NCI-H146 treated with DMSO at 0.1 percent for 48 hours (cell line): ENCODE results near the gene A4GNT.
A peak's percentile ranks its signal among the peaks of the same experiment; 100 is the strongest.
"Not testable (repeated sequence)": the region's sequence is repeated elsewhere in the genome, so short reads cannot be mapped to it uniquely, and the experiment has no call there.

Source experiments
- DNase-seq: peaks from one replicate; lab custom pipeline; 2025; ENCODE audit not compliant: unreplicated experiment; lab: John Stamatoyannopoulos, UW

Gene A4GNT

DNA sequence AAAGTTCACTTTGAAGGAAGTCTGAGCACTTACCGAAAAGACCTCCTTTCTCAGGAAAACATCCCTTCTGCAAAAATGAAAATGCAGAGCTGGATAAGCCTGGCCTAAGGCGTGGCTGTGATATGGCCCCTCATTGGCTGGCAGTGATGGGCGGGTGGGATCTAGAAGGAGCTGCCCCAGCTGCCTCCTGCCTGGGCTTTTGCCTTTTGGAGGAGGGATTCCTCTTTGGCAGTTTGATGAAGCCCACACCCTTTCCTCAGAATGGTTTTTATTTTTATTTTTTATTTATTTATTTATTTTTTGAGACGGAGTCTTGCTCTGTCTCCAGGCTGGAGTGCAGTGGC lies 12.8 kb downstream of the A4GNT start:
- no peak for DNase-seq

DNA sequence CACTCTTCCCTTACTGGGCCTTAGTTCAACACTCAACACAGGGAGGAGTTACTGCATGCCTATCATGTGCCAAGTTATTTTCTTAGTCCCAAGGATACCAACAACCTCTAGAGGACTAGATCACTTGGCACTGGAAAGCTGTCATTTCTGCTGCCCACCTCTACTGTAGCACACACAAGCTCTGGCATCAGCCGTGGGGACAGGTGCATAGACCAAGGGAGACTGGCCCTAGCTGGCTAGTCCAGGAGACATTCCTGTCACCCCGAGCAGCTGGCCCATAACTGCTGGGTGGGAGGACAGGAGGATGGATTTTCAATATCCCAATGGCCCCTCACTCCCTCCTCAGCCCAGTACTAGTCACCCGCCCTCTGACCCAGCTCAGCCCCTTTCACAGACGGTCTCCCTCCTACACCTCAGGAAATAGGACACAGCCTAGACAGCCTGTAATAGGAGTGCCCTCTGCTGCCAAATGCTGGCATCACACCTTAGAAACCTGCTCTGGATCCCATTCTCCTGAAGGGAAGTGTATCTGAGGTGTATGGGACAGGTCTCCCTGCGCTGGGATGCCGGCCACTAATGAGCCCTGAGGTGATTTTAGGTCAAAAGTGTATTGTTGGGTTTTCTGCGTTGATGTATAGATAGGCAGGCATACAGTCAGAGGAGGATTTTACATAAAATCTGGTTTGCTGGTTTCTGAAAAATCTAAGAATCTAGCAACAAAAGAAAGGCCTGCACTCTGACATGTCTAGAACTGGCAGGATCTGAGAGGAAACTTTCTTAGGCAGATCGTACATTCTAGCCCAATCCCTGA lies 13.4 kb downstream of the A4GNT start:
- DNase-seq = peak; percentile 76

DNA sequence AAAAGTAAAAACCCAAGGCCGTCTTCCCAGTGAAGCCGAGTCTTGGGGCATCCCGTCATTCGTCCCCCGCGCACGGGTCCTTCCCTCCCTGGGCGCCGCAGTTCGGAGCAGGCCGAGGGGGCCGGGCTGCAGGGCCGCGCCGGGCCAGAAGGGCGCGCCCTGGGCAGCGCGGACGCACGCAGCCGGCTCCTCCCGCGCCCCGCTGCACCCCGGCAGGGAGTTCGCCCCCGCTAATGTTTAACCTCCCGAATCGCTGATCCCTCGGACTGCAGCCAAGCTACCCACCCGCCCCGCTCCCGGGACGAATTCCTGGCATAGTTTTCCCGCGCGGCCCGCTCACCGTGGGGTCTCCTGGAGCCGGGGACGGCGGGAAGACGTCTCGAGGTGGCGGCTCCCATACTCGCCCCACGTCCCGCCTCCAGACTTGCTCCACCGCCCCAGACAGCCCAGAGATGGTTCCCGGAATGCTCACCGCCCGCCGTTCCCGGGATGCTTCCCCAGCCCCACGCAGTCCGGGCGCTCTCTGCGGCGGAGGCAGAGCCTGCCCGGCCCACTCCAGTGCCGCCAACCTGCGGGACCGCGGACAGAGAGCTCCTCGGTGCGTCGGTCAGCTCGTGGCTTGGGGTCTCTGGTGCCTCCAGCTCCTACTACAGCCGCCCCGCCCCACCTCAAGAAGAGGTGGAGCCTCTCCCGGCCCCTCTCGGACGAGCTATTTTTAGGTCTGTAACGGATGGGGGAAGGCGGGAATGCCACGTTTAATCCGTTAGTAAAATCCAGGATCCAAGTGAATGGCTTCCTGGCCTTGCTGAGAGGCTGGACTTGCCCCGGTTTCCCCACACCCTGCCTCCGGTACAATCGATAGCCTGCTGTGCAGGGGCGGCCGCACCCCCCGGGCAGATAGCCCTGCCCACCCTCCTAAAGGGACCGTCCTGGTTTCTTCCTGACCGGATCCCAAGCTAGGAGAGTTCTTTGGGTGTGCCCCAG lies 16.9 kb downstream of the A4GNT start, which contains the start of gene DZIP1L:
Gene DZIP1L, minus strand, starts transcription at position 621 of the 984 bp plus-strand sequence. CDS start 11,637 bp downstream, outside the sequence.
- peak; percentile 70 for DNase-seq

DNA sequence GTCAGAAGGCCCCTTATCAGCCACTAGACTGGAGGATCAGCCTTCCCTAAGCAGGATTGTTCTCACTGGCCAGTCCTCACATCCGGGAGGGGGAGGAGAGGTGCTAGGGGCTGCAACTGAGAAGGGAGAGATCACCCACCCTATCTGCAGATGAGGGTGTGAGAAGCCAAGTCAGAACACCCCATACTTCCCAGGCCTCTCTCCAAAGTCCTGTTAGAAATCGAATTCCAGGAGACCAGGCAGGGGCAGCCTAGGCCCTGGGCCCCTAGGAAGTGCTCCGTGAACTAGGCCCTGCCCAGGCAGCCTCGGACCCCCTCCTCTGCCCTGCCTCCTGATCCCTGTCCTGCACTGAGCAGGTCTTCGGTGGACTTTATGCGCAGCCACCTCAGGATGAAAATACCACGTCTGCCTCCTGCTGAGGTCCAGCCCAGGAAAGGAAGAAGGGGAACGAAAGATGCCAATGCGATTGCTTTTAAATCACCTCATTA lies 17.7 kb downstream of the A4GNT start:
- DNase-seq = no peak

DNA sequence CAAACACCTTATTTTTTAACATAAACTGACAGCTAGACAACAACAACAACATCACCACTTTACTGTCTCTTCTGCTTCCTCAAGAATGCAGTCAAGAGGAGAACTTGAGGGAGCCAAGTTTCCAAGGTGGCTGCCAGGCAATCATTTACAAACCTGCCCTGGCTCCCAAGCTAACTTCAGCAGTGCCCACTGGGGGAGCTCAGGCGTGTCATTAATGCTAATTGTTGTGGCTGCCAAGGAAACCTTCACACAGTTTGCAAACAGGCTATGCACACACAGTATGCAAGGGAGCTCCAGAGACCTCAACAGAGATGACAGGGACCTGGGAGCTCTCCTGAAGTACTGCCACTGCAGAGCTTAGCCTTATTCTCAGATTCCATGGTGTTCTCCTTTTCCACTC lies 18.9 kb downstream of the A4GNT start:
- peak; percentile 79 for DNase-seq

DNA sequence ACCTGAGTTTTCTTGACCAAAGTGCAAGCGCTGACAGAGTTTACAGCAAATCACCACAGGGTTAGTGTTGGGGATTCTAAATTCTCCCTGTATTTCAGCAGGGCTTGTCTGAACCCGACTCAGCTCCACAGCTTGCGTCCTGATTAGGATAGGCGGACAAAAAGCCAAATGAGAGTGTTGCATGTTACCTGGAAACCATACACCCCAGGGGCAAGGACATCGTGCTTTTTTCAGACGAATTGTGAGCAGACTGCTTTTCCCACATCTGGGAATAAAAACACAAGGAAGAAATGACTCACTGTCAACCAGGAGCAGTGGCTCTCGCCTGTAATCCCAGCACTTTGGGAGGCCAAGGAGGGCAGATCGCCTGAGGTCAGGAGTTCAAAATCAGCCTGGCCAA lies 19.8 kb downstream of the A4GNT start:
- DNase-seq = no peak

DNA sequence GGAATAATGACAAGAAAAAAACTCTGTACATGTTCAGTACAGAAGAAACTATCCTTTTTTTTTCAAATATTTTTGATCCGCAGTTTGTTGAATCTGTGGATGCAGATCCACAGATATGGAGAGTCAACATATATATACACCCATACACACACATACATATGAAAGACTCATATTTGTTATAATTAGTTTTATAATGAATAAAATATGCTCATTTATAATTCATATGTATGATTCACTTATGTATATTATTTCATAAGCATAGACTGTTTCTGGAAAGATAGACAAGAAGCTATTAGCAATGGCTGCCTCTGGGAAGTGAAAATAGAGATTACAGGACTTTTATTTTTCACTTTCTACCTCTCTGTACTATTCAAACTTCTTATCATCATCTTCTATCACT lies 26.6 kb downstream of the A4GNT start:
- no peak for DNase-seq

DNA sequence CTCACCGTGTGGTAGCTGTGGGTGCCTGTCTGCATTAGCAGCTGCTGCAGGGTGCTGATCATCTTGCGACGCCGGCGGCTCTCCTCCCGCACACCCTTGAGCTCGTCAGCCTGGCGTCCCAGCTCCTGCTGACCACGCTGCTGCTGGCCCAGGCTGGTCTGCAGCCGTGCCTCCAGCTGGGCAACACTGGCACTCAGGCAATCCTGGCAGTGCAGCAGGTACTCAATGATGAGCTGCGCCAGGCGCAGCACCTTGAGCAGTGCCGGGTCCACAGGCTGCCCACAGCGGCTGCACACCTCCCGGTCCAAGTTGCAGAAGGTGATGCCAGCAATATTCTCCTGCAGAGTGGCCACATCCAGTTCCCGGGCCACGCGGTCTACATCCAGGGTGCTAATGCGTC lies 28.7 kb downstream of the A4GNT start:
- no peak for DNase-seq

DNA sequence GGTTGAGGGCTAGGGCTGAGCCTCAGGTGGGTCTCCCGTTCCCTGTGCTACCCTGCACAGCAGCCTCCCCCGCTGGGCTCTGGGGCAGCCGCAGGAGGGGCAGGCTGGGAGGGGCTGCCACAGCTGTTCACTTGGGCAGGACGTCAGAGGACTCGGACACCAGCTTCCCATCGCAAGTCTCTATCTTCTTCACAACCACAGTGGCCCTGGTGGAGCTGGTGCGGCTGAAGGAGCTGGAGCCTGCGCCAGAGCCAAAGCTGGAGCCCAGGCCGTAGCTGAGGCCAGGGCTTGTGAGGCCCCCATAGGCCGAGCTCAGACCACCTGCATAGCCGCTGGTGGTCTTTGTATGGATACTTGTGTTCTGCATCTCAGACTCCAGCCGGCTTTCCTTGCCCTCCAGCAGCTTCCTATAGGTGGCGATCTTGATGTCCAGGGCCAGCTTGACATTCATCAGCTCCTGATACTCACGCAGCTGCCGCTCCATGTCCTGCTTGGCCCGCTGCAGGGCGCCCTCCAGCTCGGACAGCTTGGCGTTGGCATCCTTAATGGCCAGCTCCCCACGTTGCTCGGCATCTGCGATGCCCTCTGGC lies 30.7 kb downstream of the A4GNT start:
- DNase-seq = not testable (repeated sequence)

DNA sequence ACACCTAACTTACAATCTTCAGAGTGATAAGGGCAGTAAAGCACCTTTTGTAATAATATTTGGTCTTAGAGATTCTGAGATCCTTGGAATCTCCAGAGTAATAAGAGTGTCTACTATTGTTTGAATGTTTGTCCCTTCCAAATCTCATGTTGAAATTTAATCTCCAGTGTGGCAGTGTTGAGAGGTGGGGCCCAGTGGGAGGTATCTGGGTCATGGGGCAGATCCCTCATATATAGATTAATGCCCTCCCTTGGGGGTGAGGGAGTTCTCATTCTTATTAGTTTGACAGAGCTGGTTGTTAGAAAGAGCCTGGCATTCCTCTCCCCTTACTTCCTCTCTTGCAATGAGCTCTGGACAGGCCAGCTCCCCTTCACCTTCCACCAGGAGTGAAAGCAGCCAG lies 32.8 kb downstream of the A4GNT start:
- DNase-seq = no peak

DNA sequence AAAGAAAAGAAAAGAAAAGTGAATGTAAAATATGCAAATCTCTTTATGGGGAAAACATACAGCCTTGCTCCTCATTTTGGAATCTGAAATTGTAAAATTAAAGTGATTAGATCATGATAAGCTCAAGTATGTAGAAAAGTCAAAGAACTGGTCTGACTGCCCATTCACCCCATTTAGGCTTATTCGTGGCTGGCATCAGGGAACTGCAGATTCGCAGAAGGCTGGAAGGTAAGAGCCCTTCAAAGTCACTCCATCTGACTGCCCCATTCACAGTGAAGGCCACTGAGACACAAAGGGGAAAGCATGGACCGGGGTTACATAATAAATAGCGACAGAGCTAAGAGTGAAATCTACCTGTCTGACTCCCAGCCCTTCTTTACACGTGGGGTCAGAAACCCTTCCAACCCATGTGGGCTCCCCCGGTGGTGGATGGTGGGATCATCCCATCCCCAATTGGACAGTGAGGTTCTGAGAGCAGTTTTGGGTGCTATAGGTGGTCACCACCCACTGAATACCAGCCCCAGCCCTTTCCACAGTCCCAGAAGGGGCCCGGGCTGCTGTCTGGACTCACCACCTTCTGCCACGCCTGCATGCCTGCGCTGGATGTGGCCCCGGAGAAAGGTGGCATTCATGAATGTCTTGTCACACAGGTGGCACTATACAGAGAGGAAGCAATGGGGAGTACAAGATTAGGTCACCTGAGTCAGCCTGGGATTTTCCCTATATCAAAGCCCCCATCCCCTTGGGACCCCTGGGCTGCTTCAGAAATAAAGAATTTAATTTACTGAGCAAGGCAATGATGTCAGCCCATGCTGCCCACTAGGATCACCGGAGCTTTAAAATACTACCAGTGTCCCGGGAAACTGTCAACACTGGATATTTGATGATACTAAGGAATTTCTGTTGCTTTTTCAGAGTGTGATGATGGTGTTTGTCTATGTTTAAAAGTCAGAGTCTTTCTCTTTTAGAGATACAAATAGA lies 34.7 kb downstream of the A4GNT start:
- DNase-seq = no peak

DNA sequence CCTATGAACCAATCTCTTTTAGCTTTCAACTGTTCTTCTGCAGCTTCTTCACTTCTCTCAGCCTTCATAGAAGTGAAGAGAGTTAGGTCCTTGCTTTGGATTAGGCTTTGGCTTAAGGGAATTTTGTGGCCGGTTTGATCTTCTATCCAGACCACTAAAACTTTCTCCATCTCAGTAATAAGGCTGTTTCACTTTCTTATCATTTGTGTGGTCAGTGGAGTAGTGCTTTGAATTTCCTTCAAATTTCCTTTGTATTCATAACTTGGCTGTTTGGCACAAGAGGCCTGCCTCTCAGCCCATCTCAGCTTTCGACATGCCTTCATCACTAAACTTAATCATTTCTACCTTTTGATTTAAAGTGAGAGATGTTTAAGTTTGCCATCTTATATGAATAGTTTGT lies 38.5 kb downstream of the A4GNT start:
- DNase-seq = no peak

DNA sequence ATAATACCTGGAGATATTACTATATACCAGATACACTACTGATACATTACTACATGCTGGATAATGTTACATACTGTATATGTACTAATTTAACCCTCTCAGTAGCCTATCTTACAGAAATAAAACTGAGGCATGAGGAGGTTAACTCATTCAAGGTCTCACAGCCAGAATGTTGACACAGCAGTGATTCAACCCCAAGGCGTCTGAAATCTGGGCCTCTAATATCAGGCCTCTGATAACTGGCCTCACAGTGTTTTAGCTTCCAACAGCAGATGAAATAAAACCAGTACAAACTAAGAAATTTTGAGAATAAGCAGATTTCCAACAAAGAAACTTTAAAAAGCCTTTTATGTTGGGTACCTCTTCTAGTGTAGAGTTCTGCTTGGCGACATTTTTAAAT lies 40.2 kb downstream of the A4GNT start:
- no peak for DNase-seq

DNA sequence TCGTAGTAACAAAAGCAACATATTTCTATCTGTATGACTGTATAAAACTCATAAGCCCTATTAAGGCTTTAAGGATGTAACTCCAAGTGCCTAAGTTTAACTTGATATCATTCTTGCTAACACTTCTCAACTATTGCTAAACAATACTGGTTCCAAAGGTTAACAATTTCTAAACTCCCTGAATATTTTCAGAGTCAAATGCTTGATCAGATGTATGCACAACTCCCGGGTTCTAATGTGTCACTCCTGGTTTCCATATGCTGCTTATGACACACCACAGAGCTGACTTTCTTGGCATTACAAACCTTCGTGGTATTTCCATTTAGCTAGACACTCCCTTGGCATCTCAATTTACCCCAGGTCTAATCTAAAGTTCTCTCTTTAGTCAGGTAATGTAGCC lies 43.1 kb downstream of the A4GNT start:
- DNase-seq = no peak

DNA sequence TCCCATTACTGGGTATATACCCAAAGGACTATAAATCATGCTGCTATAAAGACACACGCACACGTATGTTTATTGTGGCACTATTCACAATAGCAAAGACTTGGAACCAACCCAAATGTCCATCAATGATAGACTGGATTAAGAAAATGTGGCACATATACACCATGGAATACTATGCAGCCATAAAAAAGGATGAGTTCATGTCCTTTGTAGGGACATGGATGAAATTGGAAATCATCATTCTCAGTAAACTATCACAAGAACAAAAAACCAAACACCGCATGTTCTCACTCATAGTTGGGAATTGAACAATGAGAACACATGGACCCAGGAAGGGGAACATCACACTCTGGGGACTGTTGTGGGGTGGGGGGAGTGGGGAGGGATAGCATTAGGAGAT lies 46.4 kb downstream of the A4GNT start:
- not testable (repeated sequence) for DNase-seq

DNA sequence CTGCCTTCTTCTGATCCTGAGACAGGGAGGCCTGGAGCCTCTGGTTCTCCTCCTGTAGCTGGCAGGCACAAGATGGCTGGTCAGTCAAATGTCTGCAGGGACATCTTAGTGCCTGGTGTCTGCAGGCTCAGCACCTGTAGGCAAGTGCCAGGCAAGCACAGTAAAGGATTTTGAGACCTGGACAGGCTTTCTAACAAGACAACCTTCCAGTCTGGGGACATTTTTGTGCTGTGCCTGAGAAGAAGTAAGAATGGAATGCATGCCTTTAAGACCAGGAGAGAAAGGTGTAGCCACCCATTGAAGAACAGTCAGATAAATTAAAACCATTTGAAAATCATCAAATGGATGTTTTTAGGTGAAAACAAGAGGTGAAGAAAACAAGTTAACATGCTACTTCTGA lies 48.0 kb downstream of the A4GNT start:
- DNase-seq = no peak

DNA sequence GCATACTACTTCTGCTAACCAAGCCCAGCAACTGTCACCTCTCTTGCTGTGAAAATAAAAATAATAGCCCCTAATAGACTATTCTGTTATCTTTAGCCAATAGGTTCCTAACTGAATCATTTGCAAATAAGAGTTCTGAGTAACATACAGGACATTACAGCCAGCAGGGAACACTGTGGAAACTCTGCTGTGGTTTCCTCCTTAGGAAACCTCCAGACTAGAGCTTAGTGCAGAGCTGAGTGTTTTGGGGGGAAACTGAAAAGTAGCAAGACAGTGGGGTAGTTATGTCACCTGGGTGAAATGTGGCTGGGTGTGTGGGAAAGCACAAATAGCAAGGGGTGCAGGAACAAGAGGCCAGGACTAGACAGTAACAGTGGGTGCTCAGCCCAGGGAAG lies 49.2 kb downstream of the A4GNT start:
- DNase-seq = no peak

DNA sequence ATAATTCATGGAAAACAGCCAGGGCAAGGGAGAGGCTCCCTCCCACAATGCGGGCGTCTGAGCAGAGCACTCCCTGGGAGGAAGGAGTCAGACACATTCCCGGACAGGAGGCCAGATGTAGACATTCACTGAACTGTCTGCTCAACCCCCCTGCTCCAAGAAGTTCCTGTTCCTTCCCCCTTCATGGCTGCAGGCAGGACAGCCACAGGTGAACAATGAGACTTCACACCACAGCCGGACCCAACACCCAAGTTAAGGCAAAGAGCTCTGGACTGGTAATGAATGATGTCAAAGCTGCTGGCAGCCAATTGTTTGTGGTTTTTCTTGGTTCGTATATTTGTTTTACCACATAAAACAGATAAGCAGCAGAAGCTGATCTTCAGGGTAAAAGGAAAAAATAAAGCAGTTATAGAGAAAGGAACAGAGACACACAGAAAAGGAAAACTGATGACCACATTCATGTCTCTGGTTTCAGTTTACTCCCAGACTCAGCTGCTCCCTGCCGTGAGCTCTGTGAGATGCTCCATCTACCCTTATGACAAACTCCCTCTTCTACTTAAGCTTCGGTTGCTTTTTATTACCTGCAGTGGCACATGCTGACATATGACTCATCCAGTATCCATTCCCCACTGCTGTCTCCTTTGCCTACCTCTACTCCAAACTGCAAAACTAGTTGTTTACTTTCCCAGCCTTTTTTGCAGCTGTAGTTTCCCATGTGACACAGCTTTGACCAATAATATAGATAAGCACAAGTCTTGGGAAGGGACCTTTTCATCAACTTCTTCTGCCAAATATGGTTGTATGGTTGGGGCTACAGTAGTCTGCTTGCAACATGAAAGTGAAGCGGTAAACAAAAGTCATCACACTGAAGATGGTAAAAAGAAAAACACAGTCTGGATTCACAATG lies 49.9 kb downstream of the A4GNT start:
- DNase-seq = no peak

DNA sequence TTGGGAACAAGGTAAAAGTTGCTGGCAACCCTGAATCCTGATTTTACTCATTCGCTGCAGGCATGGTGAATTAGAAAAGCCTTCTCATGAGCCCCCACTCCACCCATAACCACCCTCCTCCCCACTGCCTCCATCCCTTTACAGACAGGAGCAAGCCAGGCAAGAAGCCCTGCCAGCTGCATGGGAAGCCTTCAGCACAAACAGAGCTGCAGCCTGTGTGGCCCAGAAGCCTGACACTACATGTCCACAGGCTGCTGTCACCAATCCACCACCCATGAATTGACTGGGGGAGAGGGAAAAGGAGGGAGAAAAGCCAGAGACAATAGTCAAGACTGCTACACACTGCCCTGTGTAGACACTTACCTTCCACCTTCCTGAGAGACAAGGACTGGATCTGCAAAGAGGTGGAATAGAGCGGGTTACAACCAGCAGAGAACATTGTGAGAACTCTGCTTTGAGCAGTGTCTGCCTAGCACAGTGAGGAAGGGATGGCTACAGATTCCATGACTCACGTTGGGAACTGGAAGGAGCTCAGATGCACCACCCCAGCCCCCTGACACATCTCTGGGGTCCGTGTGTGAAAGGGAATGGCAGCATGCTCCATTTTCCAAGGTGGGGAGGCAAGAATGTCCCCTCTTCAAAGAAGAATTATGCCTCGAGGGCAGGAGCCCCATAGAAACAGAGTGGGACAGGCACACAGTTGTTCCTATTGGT lies 50.7 kb downstream of the A4GNT start:
- no peak for DNase-seq
